Body of pancreas (tissue), 4 donors: ENCODE results near the gene HERC5.

ENCODE experiments used
- POLR2A ChIP-seq, 3 donors: fragments of 450-650 bp; IDR thresholded peaks; one replicate each; pipeline ENCODE4 v1.6.1; 2016; ENCODE audit warnings: antibody characterized with exemption in 3 of 3, mild to moderate bottlenecking in 2 of 3
- TF ChIP-seq, protein P1 (sequence below), 7 experiments: fragments of 450-650 bp in 4 of 7; fragments of 200-600 bp in 3 of 7; sonication (generic) in 3 of 7; IDR thresholded peaks; one replicate each; pipeline ENCODE4 v1.5.1; 2016 to 2019; ENCODE audit warnings: antibody characterized with exemption in 7 of 7

DNA sequence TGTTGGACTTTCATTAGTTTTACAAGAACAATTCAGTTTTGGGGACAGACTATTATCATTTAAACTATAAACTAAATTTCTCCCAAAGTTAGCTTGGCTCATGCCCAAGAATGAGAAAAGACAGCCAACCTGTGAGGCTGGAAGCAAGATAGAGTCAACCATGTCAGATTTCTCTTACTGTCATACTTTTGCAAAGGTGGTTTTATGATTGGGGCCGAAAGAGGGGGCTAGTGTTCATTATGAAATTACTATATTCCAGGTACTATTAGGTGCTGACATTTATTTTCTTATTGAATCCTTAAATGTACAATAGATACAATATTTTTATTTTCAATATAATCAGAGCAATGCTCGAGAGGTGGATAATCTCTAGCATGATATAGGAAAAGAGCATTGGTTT is 47.7 kb upstream of the HERC5 start:
- TF ChIP-seq, protein P1, sequence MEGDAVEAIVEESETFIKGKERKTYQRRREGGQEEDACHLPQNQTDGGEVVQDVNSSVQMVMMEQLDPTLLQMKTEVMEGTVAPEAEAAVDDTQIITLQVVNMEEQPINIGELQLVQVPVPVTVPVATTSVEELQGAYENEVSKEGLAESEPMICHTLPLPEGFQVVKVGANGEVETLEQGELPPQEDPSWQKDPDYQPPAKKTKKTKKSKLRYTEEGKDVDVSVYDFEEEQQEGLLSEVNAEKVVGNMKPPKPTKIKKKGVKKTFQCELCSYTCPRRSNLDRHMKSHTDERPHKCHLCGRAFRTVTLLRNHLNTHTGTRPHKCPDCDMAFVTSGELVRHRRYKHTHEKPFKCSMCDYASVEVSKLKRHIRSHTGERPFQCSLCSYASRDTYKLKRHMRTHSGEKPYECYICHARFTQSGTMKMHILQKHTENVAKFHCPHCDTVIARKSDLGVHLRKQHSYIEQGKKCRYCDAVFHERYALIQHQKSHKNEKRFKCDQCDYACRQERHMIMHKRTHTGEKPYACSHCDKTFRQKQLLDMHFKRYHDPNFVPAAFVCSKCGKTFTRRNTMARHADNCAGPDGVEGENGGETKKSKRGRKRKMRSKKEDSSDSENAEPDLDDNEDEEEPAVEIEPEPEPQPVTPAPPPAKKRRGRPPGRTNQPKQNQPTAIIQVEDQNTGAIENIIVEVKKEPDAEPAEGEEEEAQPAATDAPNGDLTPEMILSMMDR (IDR thresholded peaks at IDR 0.05), result no peak
- no peak for TF ChIP-seq POLR2A (IDR thresholded peaks at IDR 0.05)
